ENCODE data around the gene TUT1.

TUT1 gene

GRCh38 chr11:62555464-62556107 lies 35.7 kb downstream of the TUT1 start:
- peak overlapping the region; percentile 83 for H3K27ac ChIP-seq
- TF ChIP-seq CTCF (conservative IDR thresholded peaks at IDR 0.05) (no peak), ZFX (IDR thresholded peaks at IDR 0.05) (no peak)

- TF ChIP-seq CTCF (conservative IDR thresholded peaks at IDR 0.05), result no peak
- no peak for TF ChIP-seq ZFX (IDR thresholded peaks at IDR 0.05)
- H3K27ac ChIP-seq, result peak overlapping the region; percentile 83
Observed at GRCh38 chr11:62554387-62555167, 36.7 kb downstream of the TUT1 start.

GRCh38 chr11:62553839-62554361 lies 37.4 kb downstream of the TUT1 start:
- H3K27ac ChIP-seq, result peak overlapping the region; percentile 83
- TF ChIP-seq ZFX (IDR thresholded peaks at IDR 0.05), result no peak
- no peak for TF ChIP-seq CTCF (conservative IDR thresholded peaks at IDR 0.05)

- peak overlapping the region; percentile 83 for H3K27ac ChIP-seq
- no peak for TF ChIP-seq CTCF (conservative IDR thresholded peaks at IDR 0.05)
- TF ChIP-seq ZFX (IDR thresholded peaks at IDR 0.05), result no peak
Observed at GRCh38 chr11:62553080-62553838, 38.1 kb downstream of the TUT1 start.

- peak overlapping the region; percentile 83 for H3K27ac ChIP-seq
- no peak for TF ChIP-seq CTCF (conservative IDR thresholded peaks at IDR 0.05)
- no peak for TF ChIP-seq ZFX (IDR thresholded peaks at IDR 0.05)
Observed at GRCh38 chr11:62552485-62553079, 38.7 kb downstream of the TUT1 start.

GRCh38 chr11:62550478-62550877 lies 40.8 kb downstream of the TUT1 start:
- H3K27ac ChIP-seq, result peak overlapping the region; percentile 75; the same call in 1 of the 2 replicates

GRCh38 chr11:62548545-62549335 lies 42.6 kb downstream of the TUT1 start:
- peak overlapping the region; percentile 75 for H3K27ac ChIP-seq
- TF ChIP-seq CTCF (conservative IDR thresholded peaks at IDR 0.05), result no peak
- no peak for TF ChIP-seq ZFX (IDR thresholded peaks at IDR 0.05)
